ENCODE measurements around the gene PARP11. TPM values are rescaled to one million over a fixed set of nuclear protein-coding genes. Genes with fewer than 3 reads are reported as not detected.
"Not testable (repeated sequence)": the region's sequence is repeated elsewhere in the genome, so short reads cannot be mapped to it uniquely, and the experiment has no call there.

Gene PARP11
- total RNA-seq, 1 experiment from 2014 or later: 1.9 TPM

DNA sequence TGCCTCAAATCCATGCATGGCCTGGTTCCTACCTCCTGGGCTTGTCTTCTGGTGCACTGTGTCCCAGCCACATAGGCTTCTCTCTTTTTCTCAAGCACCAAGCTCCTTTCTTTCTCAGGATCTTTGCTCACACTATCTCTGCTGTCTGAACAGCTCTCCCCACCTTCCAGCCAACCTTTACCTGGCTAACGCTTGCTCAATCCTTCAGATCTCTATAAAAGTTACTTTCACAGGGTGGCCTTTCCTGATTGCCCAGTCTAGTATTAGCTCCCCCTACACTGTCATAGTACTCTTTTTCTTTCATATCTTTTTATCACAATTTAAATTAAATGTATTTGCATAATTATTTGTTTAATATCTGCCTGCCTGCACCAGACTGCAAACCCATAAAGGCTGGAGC is 3.8 kb downstream of the PARP11 start:
- DNase-seq (ENCODE audit: low read depth in 1 of 2, low spot score in 2 of 2): no peak
- Histone ChIP-seq H3K9me3 (replicated peaks) (no peaks in the 10 kb centered on the region), H3K36me3 (no peaks in the 10 kb centered on the region), H3K4me3 (no peak overlapping the region), H3K27me3 (replicated peaks) (no peaks in the 10 kb centered on the region), H3K4me1 (replicated peaks) (peaks cover 10% of the 10 kb centered on the region), H3K27ac (no peak overlapping the region)

DNA sequence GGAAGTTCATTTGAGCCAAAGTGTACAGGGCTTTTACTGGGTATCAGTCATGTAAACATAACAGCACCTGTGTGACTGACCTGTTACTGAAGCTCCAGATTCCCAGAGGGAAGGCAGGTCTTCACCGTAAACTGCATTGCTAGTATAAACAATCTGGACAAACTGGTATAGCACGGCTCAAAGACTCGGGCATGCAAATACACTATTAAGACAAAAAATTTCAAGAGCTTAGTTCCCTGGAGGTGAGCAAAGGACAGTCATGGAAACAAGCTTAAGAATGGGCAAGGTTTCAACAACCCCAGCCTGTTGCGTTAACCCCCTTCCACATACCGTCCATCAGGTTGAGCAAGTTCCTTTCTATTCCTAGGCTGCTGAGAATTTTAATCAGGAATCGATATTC is 9.4 kb downstream of the PARP11 start:
- Histone ChIP-seq H3K4me3 (no peak overlapping the region), H3K4me1 (replicated peaks) (no peaks in the 10 kb centered on the region), H3K36me3 (no peaks in the 10 kb centered on the region), H3K27ac (no peak overlapping the region), H3K9me3 (replicated peaks) (no peaks in the 10 kb centered on the region), H3K27me3 (replicated peaks) (no peaks in the 10 kb centered on the region)
- DNase-seq (ENCODE audit: low read depth in 1 of 2, low spot score in 2 of 2): no peak

DNA sequence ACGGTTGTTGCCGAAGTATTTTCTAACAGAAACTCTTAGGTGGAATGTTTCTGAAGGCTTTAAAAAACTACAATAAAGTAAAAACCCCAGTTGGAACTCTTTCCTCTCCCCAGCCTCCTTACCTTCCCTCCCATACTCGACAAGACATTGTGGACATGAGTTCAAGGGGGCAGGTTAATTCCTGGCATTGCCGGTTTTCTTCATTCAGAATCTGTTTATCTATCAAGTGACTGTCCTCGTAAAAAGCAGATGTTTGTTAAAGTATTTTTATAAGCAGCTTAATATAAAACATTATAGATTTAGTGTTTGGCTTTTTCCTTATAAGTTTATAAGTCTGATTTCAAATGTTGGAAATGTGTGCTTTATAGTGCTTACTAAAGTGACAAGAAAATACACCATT is 30.7 kb downstream of the PARP11 start:
- Histone ChIP-seq H3K27me3 (replicated peaks) (no peaks in the 10 kb centered on the region), H3K4me1 (replicated peaks) (no peaks in the 10 kb centered on the region), H3K9me3 (replicated peaks) (no peaks in the 10 kb centered on the region), H3K36me3 (no peaks in the 10 kb centered on the region), H3K27ac (no peak overlapping the region), H3K4me3 (no peak overlapping the region)
- DNase-seq (ENCODE audit: low read depth in 1 of 2, low spot score in 2 of 2): no peak

DNA sequence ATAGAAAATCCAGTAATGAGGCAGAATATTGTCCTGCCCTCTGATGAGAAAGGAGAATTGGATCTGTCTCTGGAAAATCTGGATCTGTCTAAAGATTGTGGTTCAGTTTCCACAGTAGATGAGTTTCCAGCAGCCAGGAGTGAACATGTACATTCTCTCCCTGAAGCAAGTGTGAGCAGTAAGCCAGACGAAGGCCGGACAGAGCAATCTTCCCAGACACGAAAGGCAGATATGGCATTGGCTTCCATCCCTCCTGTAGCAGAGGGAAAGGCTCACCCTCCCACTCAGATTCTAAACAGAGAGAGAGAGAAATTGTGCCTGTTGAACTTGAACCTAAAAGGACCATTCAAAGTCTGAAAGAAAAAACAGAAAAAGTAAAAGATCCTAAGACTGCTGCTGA is 31.4 kb downstream of the PARP11 start:
- H3K4me3 ChIP-seq: no peak overlapping the region
- H3K27ac ChIP-seq: no peak overlapping the region
- no peak for DNase-seq (ENCODE audit: low read depth in 1 of 2, low spot score in 2 of 2)
- H3K9me3 ChIP-seq (replicated peaks): no peaks in the 10 kb centered on the region
- no peaks in the 10 kb centered on the region for H3K36me3 ChIP-seq
- H3K4me1 ChIP-seq (replicated peaks): no peaks in the 10 kb centered on the region
- no peaks in the 10 kb centered on the region for H3K27me3 ChIP-seq (replicated peaks)

DNA sequence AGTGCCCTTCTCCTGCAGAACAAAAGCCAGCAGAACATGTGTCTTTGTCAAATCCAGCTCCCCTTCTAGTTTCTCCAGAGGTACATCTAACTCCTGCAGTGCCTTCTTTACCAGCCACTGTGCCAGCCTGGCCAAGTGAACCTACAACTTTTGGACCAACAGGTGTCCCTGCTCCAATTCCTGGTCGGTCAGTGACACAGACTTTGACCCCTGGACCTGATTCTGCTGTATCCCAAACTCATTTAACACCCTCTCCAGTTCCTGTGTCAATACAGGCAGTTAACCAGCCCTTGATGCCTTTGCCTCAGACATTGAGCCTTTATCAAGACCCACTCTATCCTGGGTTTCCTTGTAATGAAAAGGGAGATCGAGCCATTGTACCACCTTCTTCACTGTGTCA is 32.4 kb downstream of the PARP11 start:
- not testable (repeated sequence) for H3K36me3 ChIP-seq; H3K4me1 ChIP-seq (replicated peaks); DNase-seq (ENCODE audit: low read depth in 1 of 2, low spot score in 2 of 2); H3K27ac ChIP-seq; H3K27me3 ChIP-seq (replicated peaks); H3K4me3 ChIP-seq; H3K9me3 ChIP-seq (replicated peaks)

DNA sequence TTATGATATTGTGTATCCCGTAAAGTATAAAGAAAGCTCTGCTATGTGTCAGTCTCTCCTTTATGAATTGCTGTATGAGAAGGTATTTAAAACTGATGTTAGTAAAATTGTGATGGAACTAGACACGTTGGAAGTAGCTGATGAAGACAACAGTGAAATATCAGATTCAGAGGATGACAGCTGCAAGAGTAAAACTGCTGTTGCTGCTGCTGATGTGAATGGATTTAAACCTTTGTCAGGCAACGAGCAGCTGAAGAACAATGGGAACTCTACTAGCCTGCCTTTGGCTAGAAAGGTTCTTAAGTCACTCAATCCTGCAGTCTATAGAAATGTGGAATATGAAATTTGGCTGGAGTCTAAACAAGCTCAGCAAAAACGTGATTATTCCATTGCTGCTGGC is 33.5 kb downstream of the PARP11 start:
- not testable (repeated sequence) for H3K4me3 ChIP-seq; H3K27ac ChIP-seq; H3K27me3 ChIP-seq (replicated peaks); H3K9me3 ChIP-seq (replicated peaks); H3K36me3 ChIP-seq; DNase-seq (ENCODE audit: low read depth in 1 of 2, low spot score in 2 of 2); H3K4me1 ChIP-seq (replicated peaks)

DNA sequence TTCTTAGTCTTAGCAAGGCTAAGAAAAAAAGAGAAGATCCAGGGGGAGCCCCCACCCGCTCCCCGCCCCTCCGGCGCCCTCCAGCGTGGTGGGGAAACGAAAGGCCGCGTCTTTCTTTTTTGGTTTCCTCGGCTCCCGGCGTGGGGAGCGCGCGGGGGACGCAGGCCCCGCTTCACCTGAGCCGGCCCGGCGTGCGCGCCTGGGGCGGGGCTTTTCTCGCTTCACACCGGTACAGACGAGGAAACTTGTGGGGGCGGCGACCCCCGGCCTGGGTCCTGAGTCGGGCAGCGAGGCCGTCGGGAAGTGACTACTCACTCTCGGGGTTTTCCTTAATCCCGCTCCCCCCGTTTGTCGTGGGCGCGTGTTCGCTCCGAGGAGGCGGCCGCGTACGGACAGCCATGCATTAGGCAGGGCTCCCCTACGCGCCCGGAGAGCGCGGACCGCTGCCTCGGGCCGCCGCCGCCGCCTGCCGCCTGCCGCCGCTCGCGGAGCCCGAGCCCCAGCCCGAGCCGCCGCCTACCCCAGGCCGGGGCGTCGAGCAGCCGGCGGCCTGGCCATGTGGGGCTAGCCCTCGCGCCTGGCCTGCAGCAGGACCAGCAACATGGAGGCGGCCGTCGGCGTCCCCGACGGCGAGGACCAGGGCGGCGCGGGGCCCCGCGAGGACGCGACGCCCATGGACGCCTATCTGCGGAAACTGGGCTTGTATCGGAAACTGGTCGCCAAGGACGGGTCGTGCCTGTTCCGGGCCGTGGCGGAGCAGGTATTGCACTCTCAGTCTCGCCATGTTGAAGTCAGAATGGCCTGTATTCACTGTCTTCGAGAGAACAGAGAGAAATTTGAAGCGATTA is 34.3 kb downstream of the PARP11 start:
- H3K4me1 ChIP-seq (replicated peaks); H3K27ac ChIP-seq; H3K36me3 ChIP-seq; H3K9me3 ChIP-seq (replicated peaks); H3K4me3 ChIP-seq; H3K27me3 ChIP-seq (replicated peaks); DNase-seq (ENCODE audit: low read depth in 1 of 2, low spot score in 2 of 2): not testable (repeated sequence)

DNA sequence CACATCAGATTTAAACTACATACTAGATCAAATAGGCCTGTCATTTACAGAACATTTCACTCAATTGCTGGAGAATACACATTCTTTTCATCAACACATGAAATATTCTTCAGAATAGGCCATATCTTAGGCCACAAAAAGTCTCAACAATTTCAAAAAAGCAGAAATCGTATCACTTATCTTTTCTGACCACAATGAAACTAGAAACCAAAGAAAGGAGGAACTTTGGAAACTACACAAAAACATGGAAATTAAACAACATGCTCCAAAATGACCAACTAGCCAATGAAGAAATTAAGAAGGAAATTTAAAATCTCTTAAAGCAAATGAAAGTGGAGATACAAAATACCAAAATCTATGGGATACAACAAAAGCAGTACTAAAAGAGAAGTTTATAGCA is 35.1 kb downstream of the PARP11 start:
- no peak for DNase-seq (ENCODE audit: low read depth in 1 of 2, low spot score in 2 of 2)
- Histone ChIP-seq H3K27ac (no peak overlapping the region), H3K4me1 (replicated peaks) (no peaks in the 10 kb centered on the region), H3K9me3 (replicated peaks) (no peaks in the 10 kb centered on the region), H3K4me3 (no peak overlapping the region), H3K36me3 (no peaks in the 10 kb centered on the region), H3K27me3 (replicated peaks) (no peaks in the 10 kb centered on the region)

DNA sequence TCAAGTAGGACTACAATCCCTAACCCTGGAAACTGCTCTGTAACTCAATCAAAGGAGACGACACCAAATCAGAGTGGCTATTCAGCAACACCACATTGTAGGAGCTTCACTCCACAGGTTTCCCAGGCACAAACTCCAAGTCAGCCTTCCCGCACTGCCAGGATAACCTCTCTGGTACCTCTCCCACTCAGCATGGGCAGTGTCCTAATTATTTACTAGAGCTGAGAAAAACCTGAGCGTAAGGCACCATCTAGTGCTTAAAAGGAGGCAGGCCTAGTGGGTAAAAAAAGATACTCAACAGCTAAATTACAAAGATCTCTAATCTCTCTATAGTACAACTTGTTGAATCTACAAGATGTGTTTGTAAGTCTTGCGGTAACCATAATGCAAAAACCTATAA is 36.1 kb downstream of the PARP11 start:
- no peaks in the 10 kb centered on the region for H3K27me3 ChIP-seq (replicated peaks)
- no peaks in the 10 kb centered on the region for H3K9me3 ChIP-seq (replicated peaks)
- H3K36me3 ChIP-seq: no peaks in the 10 kb centered on the region
- no peak overlapping the region for H3K27ac ChIP-seq
- no peak for DNase-seq (ENCODE audit: low read depth in 1 of 2, low spot score in 2 of 2)
- H3K4me3 ChIP-seq: no peak overlapping the region
- no peaks in the 10 kb centered on the region for H3K4me1 ChIP-seq (replicated peaks)

DNA sequence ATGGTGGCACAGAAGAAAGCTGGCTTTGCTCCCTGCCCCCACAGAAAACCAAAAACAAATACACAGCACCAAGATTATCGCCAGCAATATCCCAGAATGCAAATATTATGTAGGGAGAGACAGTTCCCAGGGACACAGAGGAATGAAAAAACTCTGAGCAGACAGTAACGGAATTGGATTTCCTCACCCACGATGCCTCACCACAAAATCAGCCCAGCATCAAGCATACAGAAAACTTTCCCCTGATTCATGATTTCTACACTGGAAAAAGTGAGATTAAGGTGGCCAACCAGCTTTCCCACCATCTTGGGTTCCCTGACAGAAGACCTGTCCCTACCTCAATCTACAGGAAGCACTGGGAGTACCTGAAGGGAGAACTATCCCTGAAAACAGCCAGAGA is 36.6 kb downstream of the PARP11 start:
- no peak for DNase-seq (ENCODE audit: low read depth in 1 of 2, low spot score in 2 of 2)
- H3K36me3 ChIP-seq: no peaks in the 10 kb centered on the region
- no peak overlapping the region for H3K27ac ChIP-seq

DNA sequence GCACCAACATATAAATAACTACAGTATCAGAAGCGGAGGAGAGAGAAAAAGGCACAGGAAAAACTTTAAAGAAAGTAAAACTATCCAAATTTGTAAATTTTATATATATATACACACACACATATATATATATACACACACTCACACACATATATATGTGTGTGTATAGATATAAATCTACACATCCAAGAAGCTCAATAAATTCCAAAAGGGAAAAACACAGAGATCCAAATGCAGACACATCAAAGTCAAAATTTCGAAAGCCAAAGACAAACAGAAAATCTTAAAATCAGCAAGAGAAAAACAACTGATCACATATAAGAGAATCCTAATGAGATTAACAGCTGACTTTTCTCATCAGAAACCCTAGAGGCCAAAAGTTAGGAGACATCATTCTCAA is 37.3 kb downstream of the PARP11 start:
- Histone ChIP-seq H3K9me3 (replicated peaks) (no peaks in the 10 kb centered on the region), H3K27me3 (replicated peaks) (no peaks in the 10 kb centered on the region), H3K27ac (no peak overlapping the region), H3K36me3 (no peaks in the 10 kb centered on the region), H3K4me1 (replicated peaks) (no peaks in the 10 kb centered on the region), H3K4me3 (no peak overlapping the region)
- DNase-seq (ENCODE audit: low read depth in 1 of 2, low spot score in 2 of 2): no peak

More for the DNA sequence above, 36.6 kb downstream of the PARP11 start:
- no peaks in the 10 kb centered on the region for H3K27me3 ChIP-seq (replicated peaks)
- no peaks in the 10 kb centered on the region for H3K4me1 ChIP-seq (replicated peaks)
- no peak overlapping the region for H3K4me3 ChIP-seq
- H3K9me3 ChIP-seq (replicated peaks): no peaks in the 10 kb centered on the region

DNA sequence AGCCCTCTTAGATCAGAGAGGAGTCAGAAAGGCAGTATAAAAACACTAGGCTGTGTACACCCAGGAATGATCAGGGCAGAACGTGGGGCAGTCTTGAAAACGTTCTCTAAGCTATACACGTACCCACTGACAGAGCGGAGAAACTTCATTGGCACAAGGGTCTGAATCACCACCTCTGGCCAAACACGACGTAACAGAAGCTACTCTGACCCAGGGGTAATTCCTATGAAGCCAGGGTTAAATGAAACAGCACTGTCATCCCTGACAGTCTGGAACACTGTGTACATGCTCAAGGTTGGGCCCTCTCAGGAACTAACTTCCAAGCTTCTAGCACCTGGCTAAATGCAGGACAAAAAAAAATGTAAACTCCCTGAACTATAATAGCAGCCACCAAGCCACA is 38.4 kb downstream of the PARP11 start:
- H3K36me3 ChIP-seq: no peaks in the 10 kb centered on the region
- no peak overlapping the region for H3K27ac ChIP-seq
- no peak overlapping the region for H3K4me3 ChIP-seq
- DNase-seq (ENCODE audit: low read depth in 1 of 2, low spot score in 2 of 2): no peak
- no peaks in the 10 kb centered on the region for H3K9me3 ChIP-seq (replicated peaks)
- no peaks in the 10 kb centered on the region for H3K27me3 ChIP-seq (replicated peaks)
- no peaks in the 10 kb centered on the region for H3K4me1 ChIP-seq (replicated peaks)

DNA sequence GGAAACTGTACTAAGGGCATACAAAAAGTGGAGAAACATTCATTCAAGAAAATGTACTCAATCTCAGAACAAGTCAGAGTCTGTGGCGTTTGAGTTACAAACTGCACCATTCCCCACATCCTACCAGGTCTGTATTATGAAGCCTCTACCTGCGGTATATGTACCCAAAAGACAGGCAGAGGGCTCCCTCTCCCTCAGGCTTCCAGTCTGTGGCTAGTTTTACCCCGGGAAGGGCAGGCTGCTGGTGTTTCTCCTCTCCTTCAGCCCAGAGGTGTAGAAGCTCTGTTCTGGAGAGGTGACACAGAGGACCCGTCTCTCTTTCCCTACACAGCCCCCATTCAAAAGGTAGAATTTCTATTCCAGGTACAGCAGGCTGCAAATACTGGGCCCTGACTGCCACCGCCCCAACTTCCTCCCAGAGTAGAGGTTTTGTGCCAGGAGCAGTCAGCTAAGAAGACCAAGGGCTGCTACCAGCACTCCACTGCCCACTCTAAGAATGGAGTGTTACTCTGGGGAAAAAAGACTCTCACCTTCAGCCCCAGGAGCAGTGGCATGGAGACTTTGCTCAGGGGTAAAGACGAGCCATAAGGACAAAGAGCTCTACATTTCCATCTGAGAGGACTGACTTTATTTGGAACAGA is 39.4 kb downstream of the PARP11 start:
- no peak for DNase-seq (ENCODE audit: low read depth in 1 of 2, low spot score in 2 of 2)
- H3K4me3 ChIP-seq: no peak overlapping the region
- H3K36me3 ChIP-seq: no peaks in the 10 kb centered on the region
- no peaks in the 10 kb centered on the region for H3K4me1 ChIP-seq (replicated peaks)
- no peaks in the 10 kb centered on the region for H3K9me3 ChIP-seq (replicated peaks)
- H3K27ac ChIP-seq: no peak overlapping the region
- H3K27me3 ChIP-seq (replicated peaks): no peaks in the 10 kb centered on the region

DNA sequence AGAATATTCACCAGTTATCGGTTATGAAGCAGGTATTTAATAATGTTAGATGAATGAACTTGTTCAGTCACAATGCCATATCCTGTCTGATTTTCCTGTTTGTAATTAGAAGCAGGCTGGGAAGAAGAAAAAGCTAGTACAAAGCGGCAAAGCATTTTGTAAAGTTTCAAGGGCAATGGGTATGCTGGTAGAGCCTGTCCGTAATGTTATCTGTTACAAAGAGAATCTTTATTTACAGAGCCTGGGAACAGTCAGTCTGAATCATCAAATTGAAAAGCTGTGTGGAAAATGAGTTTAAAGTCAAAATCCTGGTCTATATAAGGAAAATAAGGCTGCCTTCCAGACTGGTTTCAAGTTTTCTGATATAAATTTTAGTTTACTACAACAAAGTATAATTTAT is 40.5 kb downstream of the PARP11 start:
- DNase-seq (ENCODE audit: low read depth in 1 of 2, low spot score in 2 of 2): no peak
- H3K27ac ChIP-seq: no peak overlapping the region
- H3K4me1 ChIP-seq (replicated peaks): no peaks in the 10 kb centered on the region

More for the DNA sequence above, 40.5 kb downstream of the PARP11 start:
- Histone ChIP-seq H3K27me3 (replicated peaks) (no peaks in the 10 kb centered on the region), H3K4me3 (no peak overlapping the region), H3K9me3 (replicated peaks) (no peaks in the 10 kb centered on the region), H3K36me3 (no peaks in the 10 kb centered on the region)

Measured in SJSA1 (cell line).